ENCODE data around the gene ITPK1. TPM values are rescaled to one million over a fixed set of nuclear protein-coding genes. Genes with fewer than 3 reads are reported as not detected.

ITPK1 gene
- total RNA-seq, 1 experiment from 2014 or later = 38.5 TPM

DNA sequence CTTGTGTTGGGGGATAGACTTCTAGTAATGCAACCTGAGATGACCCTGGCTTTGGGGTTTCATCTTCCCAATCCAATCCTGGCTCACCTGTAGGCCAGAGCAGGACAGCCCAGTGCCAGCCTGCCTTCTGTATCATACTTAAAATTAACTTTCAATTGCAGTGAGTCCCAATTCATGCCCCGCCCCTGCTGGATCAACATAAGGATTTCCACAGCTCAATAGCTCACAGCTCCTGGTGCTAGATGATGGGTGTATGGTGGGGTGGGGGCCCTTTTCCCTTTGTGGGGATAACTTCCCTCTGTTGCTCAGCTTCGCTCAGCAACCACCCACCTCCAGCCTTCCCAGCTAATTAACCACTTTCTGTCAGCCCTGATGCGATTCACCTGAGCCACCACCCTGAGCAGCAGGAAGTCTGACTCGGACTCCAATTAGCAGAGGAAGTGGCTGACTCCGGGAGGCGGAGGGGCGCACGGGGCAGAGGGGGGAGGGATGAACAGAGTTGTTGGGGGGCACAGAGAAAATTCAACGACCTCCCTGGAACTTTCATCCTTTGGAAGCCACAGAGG, 217.1 kb downstream of the ITPK1 start:
- no peak overlapping the region for H3K4me3 ChIP-seq (ENCODE audit: low read depth, low read length, poor library complexity, severe bottlenecking)
- H3K27ac ChIP-seq (ENCODE audit: low read depth, low read length, poor library complexity, severe bottlenecking) = no peak overlapping the region
- H3K4me1 ChIP-seq (ENCODE audit: insufficient read depth, low read length, poor library complexity, severe bottlenecking) = no peaks in the 10 kb centered on the region
- DNase-seq (ENCODE audit: low spot score) = no peak
- no peaks in the 10 kb centered on the region for H3K9me3 ChIP-seq (ENCODE audit: low read depth, low read length, poor library complexity, severe bottlenecking)
- intact Hi-C loops (cut with micrococcal nuclease; ENCODE audit: unreplicated experiment) = no loop called here
- H3K27me3 ChIP-seq (replicated peaks; ENCODE audit: insufficient read depth, low read depth, low read length, poor library complexity) = peaks cover 33% of the 10 kb centered on the region
- TF ChIP-seq EZH2 (IDR thresholded peaks at IDR 0.05; ENCODE audit: borderline replicate concordance, low read depth, low read length, poor library complexity, severe bottlenecking) = no peak
- TF ChIP-seq, protein P1, sequence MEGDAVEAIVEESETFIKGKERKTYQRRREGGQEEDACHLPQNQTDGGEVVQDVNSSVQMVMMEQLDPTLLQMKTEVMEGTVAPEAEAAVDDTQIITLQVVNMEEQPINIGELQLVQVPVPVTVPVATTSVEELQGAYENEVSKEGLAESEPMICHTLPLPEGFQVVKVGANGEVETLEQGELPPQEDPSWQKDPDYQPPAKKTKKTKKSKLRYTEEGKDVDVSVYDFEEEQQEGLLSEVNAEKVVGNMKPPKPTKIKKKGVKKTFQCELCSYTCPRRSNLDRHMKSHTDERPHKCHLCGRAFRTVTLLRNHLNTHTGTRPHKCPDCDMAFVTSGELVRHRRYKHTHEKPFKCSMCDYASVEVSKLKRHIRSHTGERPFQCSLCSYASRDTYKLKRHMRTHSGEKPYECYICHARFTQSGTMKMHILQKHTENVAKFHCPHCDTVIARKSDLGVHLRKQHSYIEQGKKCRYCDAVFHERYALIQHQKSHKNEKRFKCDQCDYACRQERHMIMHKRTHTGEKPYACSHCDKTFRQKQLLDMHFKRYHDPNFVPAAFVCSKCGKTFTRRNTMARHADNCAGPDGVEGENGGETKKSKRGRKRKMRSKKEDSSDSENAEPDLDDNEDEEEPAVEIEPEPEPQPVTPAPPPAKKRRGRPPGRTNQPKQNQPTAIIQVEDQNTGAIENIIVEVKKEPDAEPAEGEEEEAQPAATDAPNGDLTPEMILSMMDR (conservative IDR thresholded peaks at IDR 0.05; ENCODE audit: low read depth, low read length) = no peak
- POLR2A ChIA-PET (ENCODE audit: low non-redundant PET) = interaction anchor here (0.7 kb wide), 1 partner anchor 9 kb away, joined by 13 read pairs; no protein-coding TSS in a partner anchor
- no peaks in the 10 kb centered on the region for H3K36me3 ChIP-seq (ENCODE audit: insufficient read depth, low read length, poor library complexity, severe bottlenecking)
- no TSS peak for BruUV-seq (replicated peaks)
- CTCF ChIA-PET = no interaction called here

DNA sequence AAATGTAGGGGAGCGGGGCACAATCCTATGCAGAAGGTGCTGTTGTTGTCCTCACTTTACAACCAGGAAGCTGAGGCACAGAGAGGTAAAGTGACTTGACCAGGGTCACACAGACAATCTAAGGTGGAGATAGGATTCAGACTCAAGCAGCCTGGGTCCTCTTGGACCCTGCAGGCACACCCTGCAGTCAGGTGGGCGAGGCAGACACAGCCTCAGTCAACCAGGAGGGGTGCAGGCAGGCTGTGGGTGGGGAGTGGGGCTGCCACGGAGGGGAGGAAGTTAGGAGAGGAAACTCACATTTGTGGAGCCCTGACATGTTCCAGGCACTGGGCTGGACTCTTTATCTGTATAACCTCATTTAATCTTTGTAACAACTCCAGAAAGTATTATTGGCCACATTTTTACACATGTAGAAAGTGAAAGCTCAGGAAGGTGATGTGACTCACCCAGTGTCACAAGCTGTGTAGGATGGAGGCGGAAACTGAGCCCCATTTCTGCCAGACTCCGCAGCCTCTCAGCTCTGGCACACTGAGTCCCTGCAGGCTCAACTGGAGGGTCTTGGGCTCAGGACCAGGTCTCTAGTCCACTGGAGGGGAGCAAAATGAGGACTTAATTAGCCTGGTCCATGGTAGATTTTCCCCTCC, 217.7 kb downstream of the ITPK1 start:
- CTCF ChIA-PET = no interaction called here
- Histone ChIP-seq H3K9me3 (ENCODE audit: low read depth, low read length, poor library complexity, severe bottlenecking) (no peaks in the 10 kb centered on the region), H3K4me1 (ENCODE audit: insufficient read depth, low read length, poor library complexity, severe bottlenecking) (no peaks in the 10 kb centered on the region), H3K36me3 (ENCODE audit: insufficient read depth, low read length, poor library complexity, severe bottlenecking) (no peaks in the 10 kb centered on the region), H3K4me3 (ENCODE audit: low read depth, low read length, poor library complexity, severe bottlenecking) (no peak overlapping the region), H3K27ac (ENCODE audit: low read depth, low read length, poor library complexity, severe bottlenecking) (no peak overlapping the region), H3K27me3 (replicated peaks; ENCODE audit: insufficient read depth, low read depth, low read length, poor library complexity) (peaks cover 27% of the 10 kb centered on the region)
- POLR2A ChIA-PET (ENCODE audit: low non-redundant PET) = interaction anchor here (0.6 to 0.7 kb wide), 2 partner anchors 8 to 489 kb away, joined by 4 to 13 read pairs; no protein-coding TSS in a partner anchor
- no TSS peak for BruUV-seq (replicated peaks)
- intact Hi-C loops (cut with micrococcal nuclease; ENCODE audit: unreplicated experiment) = no loop called here
- TF ChIP-seq, protein P1 (conservative IDR thresholded peaks at IDR 0.05; ENCODE audit: low read depth, low read length) = no peak
- no peak for TF ChIP-seq EZH2 (IDR thresholded peaks at IDR 0.05; ENCODE audit: borderline replicate concordance, low read depth, low read length, poor library complexity, severe bottlenecking)
- DNase-seq (ENCODE audit: low spot score) = no peak

DNA sequence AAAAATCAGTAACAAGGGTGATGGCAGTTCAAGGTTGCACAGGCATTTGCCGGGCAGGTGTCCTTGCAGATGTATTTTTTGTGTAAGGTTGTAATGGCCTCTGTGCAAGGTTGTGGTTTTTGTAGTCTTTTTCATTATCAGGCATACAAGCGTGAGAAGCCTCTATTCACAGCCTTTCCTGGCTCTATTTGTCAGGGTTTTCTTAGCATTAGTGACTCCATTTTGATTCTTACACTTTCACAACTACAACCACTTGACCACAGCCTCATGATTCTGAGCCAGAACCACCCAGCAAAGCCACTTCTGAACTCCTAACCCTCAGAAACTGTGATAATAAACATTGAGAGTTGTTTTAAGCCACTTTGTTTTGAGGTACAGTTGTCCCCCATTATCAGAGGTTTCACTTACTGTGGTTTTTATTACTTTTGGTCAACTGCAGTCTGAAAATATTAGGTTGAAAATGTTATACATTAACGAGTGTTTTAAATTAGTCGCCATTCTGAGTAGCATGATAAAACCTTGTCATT, 220.3 kb downstream of the ITPK1 start:
- BruUV-seq (replicated peaks) = no TSS peak
- Histone ChIP-seq H3K9me3 (ENCODE audit: low read depth, low read length, poor library complexity, severe bottlenecking) (no peaks in the 10 kb centered on the region), H3K4me3 (ENCODE audit: low read depth, low read length, poor library complexity, severe bottlenecking) (no peak overlapping the region), H3K27me3 (replicated peaks; ENCODE audit: insufficient read depth, low read depth, low read length, poor library complexity) (peaks cover 17% of the 10 kb centered on the region), H3K36me3 (ENCODE audit: insufficient read depth, low read length, poor library complexity, severe bottlenecking) (no peaks in the 10 kb centered on the region), H3K27ac (ENCODE audit: low read depth, low read length, poor library complexity, severe bottlenecking) (no peak overlapping the region), H3K4me1 (ENCODE audit: insufficient read depth, low read length, poor library complexity, severe bottlenecking) (no peaks in the 10 kb centered on the region)
- CTCF ChIA-PET = no interaction called here
- DNase-seq (ENCODE audit: low spot score) = no peak
- POLR2A ChIA-PET (ENCODE audit: low non-redundant PET) = interaction anchor here (0.6 to 0.7 kb wide), 2 partner anchors 176 to 381 kb away, joined by 3 read pairs; no protein-coding TSS in a partner anchor
- TF ChIP-seq EZH2 (IDR thresholded peaks at IDR 0.05; ENCODE audit: borderline replicate concordance, low read depth, low read length, poor library complexity, severe bottlenecking) = no peak
- TF ChIP-seq, protein P1 (conservative IDR thresholded peaks at IDR 0.05; ENCODE audit: low read depth, low read length) = no peak
- intact Hi-C loops (cut with micrococcal nuclease; ENCODE audit: unreplicated experiment) = no loop called here

All from A673 (cell line).